ENCODE results near the gene SELENOW. TPM values are rescaled to one million over a fixed set of nuclear protein-coding genes. Genes with fewer than 3 reads are reported as not detected.
"Not testable (repeated sequence)": the region's sequence is repeated elsewhere in the genome, so short reads cannot be mapped to it uniquely, and the experiment has no call there.

SELENOW gene
- total RNA-seq, 1 donor from 2014 or later, result 151 TPM

GRCh38 chr19:47756953-47757608 lies 21.4 kb upstream of the SELENOW start:
- no peak for DNase-seq

GRCh38 chr19:47757617-47758442 lies 20.7 kb upstream of the SELENOW start:
- DNase-seq, result no peak

- DNase-seq, result no peak
Measured at GRCh38 chr19:47758443-47758804, 20.1 kb upstream of the SELENOW start.

GRCh38 chr19:47760632-47760999 lies 17.9 kb upstream of the SELENOW start:
- no peak for DNase-seq

GRCh38 chr19:47761566-47761965 lies 16.9 kb upstream of the SELENOW start:
- DNase-seq, result no peak

GRCh38 chr19:47762151-47762550 lies 16.4 kb upstream of the SELENOW start:
- no peak for DNase-seq

- no peak for DNase-seq
Measured at GRCh38 chr19:47762615-47763308, 15.7 kb upstream of the SELENOW start.

- not testable (repeated sequence) for DNase-seq
Measured at GRCh38 chr19:47764705-47765104, 13.8 kb upstream of the SELENOW start.

GRCh38 chr19:47765523-47766358 lies 12.8 kb upstream of the SELENOW start:
- no peak for DNase-seq

GRCh38 chr19:47766359-47766620 lies 12.2 kb upstream of the SELENOW start:
- DNase-seq, result no peak

GRCh38 chr19:47766670-47767069 lies 11.8 kb upstream of the SELENOW start:
- DNase-seq, result no peak

- DNase-seq, result no peak
Measured at GRCh38 chr19:47767349-47767748, 11.2 kb upstream of the SELENOW start.

GRCh38 chr19:47768604-47769003 lies 9.9 kb upstream of the SELENOW start:
- DNase-seq, result no peak

- no peak for DNase-seq
Measured at GRCh38 chr19:47769534-47769933, 9.0 kb upstream of the SELENOW start.

- not testable (repeated sequence) for DNase-seq
Measured at GRCh38 chr19:47771291-47771690, 7.2 kb upstream of the SELENOW start.

- no peak for DNase-seq
Measured at GRCh38 chr19:47776568-47776967, 1.9 kb upstream of the SELENOW start.

GRCh38 chr19:47777245-47778048 lies 1.1 kb upstream of the SELENOW start:
- not testable (repeated sequence) for DNase-seq

GRCh38 chr19:47778954-47779351 lies 450 bp downstream of the SELENOW start:
- DNase-seq, result no peak

GRCh38 chr19:47779524-47780214 lies 1.2 kb downstream of the SELENOW start:
- DNase-seq, result peak; percentile 39

- no peak for DNase-seq
Measured at GRCh38 chr19:47780215-47780551, 1.7 kb downstream of the SELENOW start.

- peak; percentile 22 for DNase-seq
Measured at GRCh38 chr19:47781590-47782262, 3.2 kb downstream of the SELENOW start.
